Measurements from ENCODE around the gene CBY1.

Gene CBY1

DNA sequence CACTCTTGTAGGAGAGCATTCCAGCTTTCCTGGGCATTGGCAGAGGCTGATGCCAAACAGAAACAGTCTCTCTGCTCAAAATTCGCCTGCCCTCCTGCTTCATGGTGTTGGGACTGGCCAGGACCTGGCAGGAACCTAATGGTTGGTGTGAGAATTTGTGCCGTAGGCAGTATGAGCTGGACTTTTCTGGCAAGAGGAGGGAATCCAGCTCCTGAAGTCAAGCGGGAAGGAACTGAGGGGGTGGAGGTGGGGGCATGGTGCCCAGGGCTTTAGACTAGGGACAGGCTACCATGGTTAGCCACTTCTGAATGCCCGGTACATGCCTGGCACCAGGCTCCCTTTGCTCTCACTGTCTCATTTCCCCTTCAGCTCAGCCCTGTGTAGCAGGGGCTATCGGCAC, 18.4 kb downstream of the CBY1 start:
- no peak overlapping the region for H3K4me3 ChIP-seq (replicated peaks; ENCODE audit: low read depth, low read length)
- TF ChIP-seq, protein P1, sequence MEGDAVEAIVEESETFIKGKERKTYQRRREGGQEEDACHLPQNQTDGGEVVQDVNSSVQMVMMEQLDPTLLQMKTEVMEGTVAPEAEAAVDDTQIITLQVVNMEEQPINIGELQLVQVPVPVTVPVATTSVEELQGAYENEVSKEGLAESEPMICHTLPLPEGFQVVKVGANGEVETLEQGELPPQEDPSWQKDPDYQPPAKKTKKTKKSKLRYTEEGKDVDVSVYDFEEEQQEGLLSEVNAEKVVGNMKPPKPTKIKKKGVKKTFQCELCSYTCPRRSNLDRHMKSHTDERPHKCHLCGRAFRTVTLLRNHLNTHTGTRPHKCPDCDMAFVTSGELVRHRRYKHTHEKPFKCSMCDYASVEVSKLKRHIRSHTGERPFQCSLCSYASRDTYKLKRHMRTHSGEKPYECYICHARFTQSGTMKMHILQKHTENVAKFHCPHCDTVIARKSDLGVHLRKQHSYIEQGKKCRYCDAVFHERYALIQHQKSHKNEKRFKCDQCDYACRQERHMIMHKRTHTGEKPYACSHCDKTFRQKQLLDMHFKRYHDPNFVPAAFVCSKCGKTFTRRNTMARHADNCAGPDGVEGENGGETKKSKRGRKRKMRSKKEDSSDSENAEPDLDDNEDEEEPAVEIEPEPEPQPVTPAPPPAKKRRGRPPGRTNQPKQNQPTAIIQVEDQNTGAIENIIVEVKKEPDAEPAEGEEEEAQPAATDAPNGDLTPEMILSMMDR (IDR thresholded peaks at IDR 0.05; ENCODE audit: low read depth, low read length, missing control alignments): no peak
- DNase-seq (ENCODE audit: extremely low read depth, low read depth): no peak

DNA sequence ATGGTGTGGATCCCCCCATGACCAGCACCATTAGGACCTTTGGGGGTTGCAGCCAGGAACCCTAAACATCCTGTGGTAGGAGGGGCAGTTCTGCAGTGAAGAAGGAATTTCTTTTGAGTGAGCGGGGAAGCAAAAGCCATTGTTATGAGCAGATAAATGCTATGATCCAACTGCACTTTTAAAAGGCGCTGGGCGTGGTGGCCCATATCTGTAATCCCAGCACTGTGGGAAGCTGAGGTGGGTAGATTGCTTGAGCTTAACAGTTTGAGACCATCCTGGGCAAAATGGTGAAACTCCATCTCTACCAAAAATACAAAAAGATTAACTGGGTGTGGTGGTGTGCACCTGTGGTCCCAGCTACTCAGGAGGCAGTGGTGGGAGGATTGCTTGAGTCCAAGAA, 19.4 kb downstream of the CBY1 start:
- DNase-seq (ENCODE audit: extremely low read depth, low read depth): no peak
- TF ChIP-seq, protein P1 (IDR thresholded peaks at IDR 0.05; ENCODE audit: low read depth, low read length, missing control alignments): no peak
- no peak overlapping the region for H3K4me3 ChIP-seq (replicated peaks; ENCODE audit: low read depth, low read length)

DNA sequence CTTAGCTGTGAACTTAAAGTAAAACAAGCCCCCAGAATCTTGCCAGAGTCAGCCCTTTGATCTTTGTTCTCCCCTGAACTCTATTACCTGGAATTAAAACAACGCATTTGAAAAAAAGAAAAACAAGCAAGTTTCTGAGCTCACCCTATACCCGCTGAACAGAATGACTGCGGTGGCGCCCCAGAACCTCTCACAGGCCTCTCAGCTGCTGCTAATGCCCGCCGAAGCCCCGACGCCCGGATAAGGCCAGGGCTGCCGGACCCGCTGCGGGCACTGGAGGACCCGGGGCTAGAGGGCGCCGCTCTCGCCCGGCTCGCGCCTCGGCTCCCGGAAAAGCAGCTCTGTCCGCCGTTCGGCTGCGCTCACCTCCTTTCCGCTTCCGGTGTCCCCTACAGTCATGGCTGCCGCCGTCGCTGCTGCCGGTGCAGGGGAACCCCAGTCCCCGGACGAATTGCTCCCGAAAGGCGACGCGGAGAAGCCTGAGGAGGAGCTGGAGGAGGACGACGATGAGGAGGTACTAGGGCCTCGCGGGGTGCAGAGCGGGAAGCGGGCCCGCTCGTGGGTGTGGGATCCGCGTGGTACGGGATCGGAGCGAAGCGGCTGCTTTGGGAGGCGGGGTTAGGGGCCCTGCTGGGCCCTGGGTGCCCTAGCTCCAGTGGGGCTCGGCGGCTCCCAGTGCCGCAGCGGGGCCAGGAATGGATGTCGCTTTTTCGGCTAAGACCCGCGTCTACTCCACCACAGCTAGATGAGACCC, 25.3 kb downstream of the CBY1 start, which contains the start of gene TOMM22:
Gene TOMM22, plus strand, starts transcription at position 376 of the 754 bp plus-strand sequence. Its CDS starts 22 bp downstream, at position 398.
- peak within 1 kb of the TSS; percentile 100 for H3K4me3 ChIP-seq (replicated peaks; ENCODE audit: low read depth, low read length)
- DNase-seq (ENCODE audit: extremely low read depth, low read depth): peak; percentile 56
- TF ChIP-seq, protein P1 (IDR thresholded peaks at IDR 0.05; ENCODE audit: low read depth, low read length, missing control alignments): peak; percentile 63

DNA sequence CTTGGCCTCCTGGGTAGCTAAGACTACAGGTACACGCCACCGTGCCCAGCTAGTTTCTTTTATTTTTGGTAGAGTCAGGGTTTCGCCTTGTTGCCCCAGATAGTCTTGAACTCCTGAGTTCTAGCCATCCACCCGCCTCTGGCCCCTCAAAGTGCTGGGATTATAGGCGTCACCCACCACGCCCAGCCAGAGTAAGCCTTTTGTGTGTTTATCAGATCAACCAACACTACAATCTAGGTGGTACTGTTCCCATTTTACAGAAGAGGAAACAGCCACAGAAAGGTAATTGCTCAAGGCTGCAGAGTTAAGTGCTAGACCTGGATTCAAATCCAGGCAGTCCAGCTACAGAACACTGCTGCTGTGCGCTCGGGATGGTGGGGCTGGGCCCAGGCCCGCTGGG, 28.5 kb downstream of the CBY1 start:
- H3K4me3 ChIP-seq (replicated peaks; ENCODE audit: low read depth, low read length): no peak overlapping the region
- no peak for DNase-seq (ENCODE audit: extremely low read depth, low read depth)
- TF ChIP-seq, protein P1 (IDR thresholded peaks at IDR 0.05; ENCODE audit: low read depth, low read length, missing control alignments): no peak

DNA sequence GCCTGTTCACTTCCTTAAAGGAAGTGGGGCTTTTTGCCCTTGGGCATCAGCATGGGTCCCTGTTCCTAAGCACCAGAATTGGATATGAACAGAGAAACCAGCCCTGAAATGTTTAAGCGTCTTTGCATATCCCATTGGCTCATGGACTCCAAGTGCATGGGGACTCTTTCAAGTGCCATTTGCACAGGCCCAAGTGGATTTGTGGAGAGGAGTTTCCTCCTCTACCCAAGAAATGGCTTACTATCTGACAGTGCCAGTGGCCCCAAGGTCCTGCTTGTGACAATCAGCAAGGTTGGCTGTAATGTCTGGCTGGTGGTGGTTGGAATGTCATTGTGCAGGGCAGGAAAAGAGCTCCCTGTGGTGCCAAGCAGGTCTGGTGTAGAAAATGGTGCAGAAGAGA, 29.3 kb downstream of the CBY1 start:
- no peak overlapping the region for H3K4me3 ChIP-seq (replicated peaks; ENCODE audit: low read depth, low read length)
- TF ChIP-seq, protein P1 (IDR thresholded peaks at IDR 0.05; ENCODE audit: low read depth, low read length, missing control alignments): no peak
- DNase-seq (ENCODE audit: extremely low read depth, low read depth): no peak

DNA sequence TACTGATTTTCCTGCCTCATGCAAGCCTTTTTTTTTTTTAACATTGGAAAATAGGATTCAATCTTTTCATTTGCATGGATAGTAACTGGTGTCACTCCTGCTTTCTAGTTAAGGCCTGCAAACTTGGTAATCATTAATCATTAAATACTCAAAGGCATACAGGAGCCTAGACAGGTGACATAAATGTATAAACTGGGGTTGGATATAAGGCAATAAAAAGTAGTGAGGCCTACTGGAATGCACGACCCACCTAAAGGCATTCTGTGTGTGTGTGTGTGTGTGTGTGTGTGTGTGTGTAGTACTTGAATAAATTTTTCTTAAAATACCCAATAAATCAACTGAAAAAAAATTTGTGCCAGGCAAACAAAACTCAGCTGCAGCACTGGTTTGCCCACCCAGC, 33.2 kb downstream of the CBY1 start:
- no peak overlapping the region for H3K4me3 ChIP-seq (replicated peaks; ENCODE audit: low read depth, low read length)
- TF ChIP-seq, protein P1 (IDR thresholded peaks at IDR 0.05; ENCODE audit: low read depth, low read length, missing control alignments): no peak
- no peak for DNase-seq (ENCODE audit: extremely low read depth, low read depth)

Measured in HFF-Myc (cell line).